Endothelial cell of umbilical vein (primary cell): ENCODE results near the gene OSBPL9. TPM values are rescaled to one million over a fixed set of nuclear protein-coding genes. Genes with fewer than 3 reads are reported as not detected.

Experiments
- BruUV-seq: library from RNA; stranded (reverse); fragments of 400-500 nt; replicated peaks from 2 replicates; lab custom pipeline; 2021; lab: Mats Ljungman, UMichigan
- CTCF ChIA-PET: fragments of 300-600, 350-600 bp; sonication (Branson Sonifier 250); formaldehyde crosslinking; loops from one replicate; lab custom pipeline; 2021; ENCODE audit warnings: antibody characterized with exemption, inconsistent platforms; lab: Charles Lee
- POLR2A ChIA-PET: fragments of 300-600, 350-600 bp; sonication (Branson Sonifier 250); formaldehyde crosslinking; loops from one replicate; lab custom pipeline; 2021; ENCODE audit warnings: antibody characterized with exemption, inconsistent platforms; lab: Charles Lee
- DNase-seq: peaks from one replicate; pipeline ENCODE4 v3.0.0-alpha.2; 2011; ENCODE audit warnings: low read depth, low spot score
- FAIRE-seq: peaks from 2 replicates; lab custom pipeline; 2011; peaks lifted over from hg19 to GRCh38; lab: Jason Lieb, UNC
- H2AFZ ChIP-seq: 2 replicates; pipeline ENCODE4 v1.6.0; 2012; ENCODE audit warnings: low read depth, low read length, control low read depth, inconsistent platforms
- H3K27ac ChIP-seq: 2 replicates; pipeline ENCODE4 v1.5.1; 2011; ENCODE audit warnings: low read depth, mild to moderate bottlenecking, control low read depth, low read length, moderate library complexity; ENCODE audit not compliant: insufficient read depth
- H3K27me3 ChIP-seq, 2 experiments: 2 replicates each; pipeline versions ENCODE4 v1.6.0 to v1.6.1; 2011; ENCODE audit warnings: low read length in 2 of 2, mixed read lengths in 1 of 2; ENCODE audit not compliant: control insufficient read depth in 2 of 2, insufficient read depth in 2 of 2
- H3K36me3 ChIP-seq, 2 experiments: 2 replicates in 1 of 2; 3 replicates in 1 of 2; pipeline ENCODE4 v1.5.1; 2011; ENCODE audit warnings: low read length in 2 of 2, mild to moderate bottlenecking in 1 of 2, moderate library complexity in 1 of 2; ENCODE audit not compliant: control insufficient read depth in 2 of 2, insufficient read depth in 2 of 2; ENCODE audit errors: extremely low read depth in 1 of 2
- H3K4me1 ChIP-seq: 3 replicates; pipeline ENCODE4 v1.5.1; 2011; ENCODE audit warnings: mild to moderate bottlenecking, low read length; ENCODE audit not compliant: control insufficient read depth, insufficient read depth; ENCODE audit errors: extremely low read depth
- H3K4me2 ChIP-seq: 2 replicates; pipeline ENCODE4 v1.6.1; 2011; ENCODE audit warnings: low read length, control low read depth, mixed read lengths; ENCODE audit not compliant: insufficient read depth
- H3K4me3 ChIP-seq, 3 experiments: fragments of 200-600 bp in 1 of 3; sonication (generic), shearing (Covaris generic) in 1 of 3; replicated peaks in 1 of 3; 2 replicates each; pipeline ENCODE4 v1.5.1; 2011 to 2016; ENCODE audit warnings: control low read depth in 3 of 3, low read length in 3 of 3, mild to moderate bottlenecking in 2 of 3, inconsistent platforms in 1 of 3, low read depth in 1 of 3, moderate library complexity in 1 of 3; ENCODE audit not compliant: insufficient read depth in 1 of 3
- H3K79me2 ChIP-seq: 2 replicates; pipeline ENCODE4 v1.6.0; 2012; ENCODE audit warnings: low read length, inconsistent platforms; ENCODE audit not compliant: control insufficient read depth, insufficient read depth
- H3K9ac ChIP-seq: replicated peaks from 2 replicates; pipeline ENCODE3; 2011; ENCODE audit warnings: low read length, control low read depth; ENCODE audit not compliant: insufficient read depth; ENCODE audit errors: extremely low read depth
- H3K9me1 ChIP-seq: replicated peaks from 3 replicates; pipeline ENCODE4 v1.6.0; 2011; ENCODE audit warnings: mild to moderate bottlenecking, low read length; ENCODE audit not compliant: control insufficient read depth, insufficient read depth; ENCODE audit errors: extremely low read depth
- H3K9me3 ChIP-seq: replicated peaks from 2 replicates; pipeline ENCODE4 v1.5.1; 2012; ENCODE audit warnings: low read length, inconsistent platforms; ENCODE audit not compliant: control insufficient read depth, insufficient read depth
- H4K20me1 ChIP-seq: replicated peaks from 2 replicates; pipeline ENCODE3; 2011; ENCODE audit warnings: mild to moderate bottlenecking, low read length; ENCODE audit not compliant: control insufficient read depth, insufficient read depth; ENCODE audit errors: extremely low read depth
- EZH2 ChIP-seq: IDR thresholded peaks from 2 replicates; pipeline ENCODE4 v1.6.1; 2012; ENCODE audit warnings: borderline replicate concordance, low read depth, mild to moderate bottlenecking, moderate library complexity, low read length, inconsistent platforms; ENCODE audit not compliant: severe bottlenecking
- FOS ChIP-seq: IDR thresholded peaks from 2 replicates; pipeline ENCODE4 v1.6.1; 2011; ENCODE audit warnings: mild to moderate bottlenecking, low read length, moderate library complexity, borderline replicate concordance; ENCODE audit not compliant: insufficient read depth
- JUN ChIP-seq: IDR thresholded peaks from 2 replicates; pipeline ENCODE4 v1.6.1; 2011; ENCODE audit warnings: borderline replicate concordance, low read depth; ENCODE audit not compliant: insufficient read length, insufficient read depth
- MYC ChIP-seq: IDR thresholded peaks from one replicate; pipeline ENCODE4 v1.6.1; 2011; ENCODE audit warnings: mild to moderate bottlenecking, low read depth, low read length
- POLR2A ChIP-seq: IDR thresholded peaks from 2 replicates; pipeline ENCODE4 v1.6.1; 2012; ENCODE audit warnings: low read depth, mild to moderate bottlenecking, control low read depth, low read length
- POLR2AphosphoS5 ChIP-seq: IDR thresholded peaks from 2 replicates; pipeline ENCODE4 v1.6.1; 2012; ENCODE audit warnings: low read depth, mild to moderate bottlenecking, control low read depth, low read length, moderate library complexity; ENCODE audit not compliant: insufficient read depth
- dilution Hi-C: fragments of 300-500 bp; cut with MboI; formaldehyde crosslinking; loops from one replicate; pipeline ENCODE4 v1.15.0; 2019; ENCODE audit warnings: low sequenced_read_pairs; ENCODE audit not compliant: extremely low pct_ligation_motif_present
- intact Hi-C: fragments of 100-400 bp; cut with micrococcal nuclease; formaldehyde crosslinking; loops from one replicate; pipeline ENCODE4 v1.10.0; 2022
- polyA plus RNA-seq, 4 experiments: library from polyadenylated mRNA; depleted of rRNA in 3 of 4; stranded (reverse) in 3 of 4; unstranded in 1 of 4; fragments of >200 nt; gene quantifications; 2 replicates each; pipeline versions ENCODE4 v1.2.1 to v1.2.3, GENCODE V29; 2011 to 2012; ENCODE audit warnings: missing spikeins in 1 of 4
- total RNA-seq: library from RNA; stranded (reverse); gene quantifications from 2 replicates; pipeline ENCODE4 v1.2.3, GENCODE V29; 2021
- TF ChIP-seq, protein P1 (sequence below): IDR thresholded peaks from 2 replicates; pipeline ENCODE4 v1.6.1; 2011; ENCODE audit not compliant: insufficient read depth, insufficient read length
- TF ChIP-seq, protein P2 (sequence below), 2 donors: IDR thresholded peaks; 1 replicate in 1 of 2; 2 replicates in 1 of 2; pipeline ENCODE4 v1.5.1; 2011; ENCODE audit warnings: low read length in 2 of 2, mild to moderate bottlenecking in 2 of 2, moderate library complexity in 2 of 2, control low read depth in 1 of 2, inconsistent platforms in 1 of 2, low read depth in 1 of 2; ENCODE audit not compliant: insufficient read depth in 1 of 2; ENCODE audit errors: extremely low read depth in 1 of 2

The OSBPL9 gene
- total and polyA plus RNA-seq, 2 donors (not counting 3 experiments of a cell fraction or from before 2014, with no cell fraction given) = 46.2 to 80.3 TPM

DNA sequence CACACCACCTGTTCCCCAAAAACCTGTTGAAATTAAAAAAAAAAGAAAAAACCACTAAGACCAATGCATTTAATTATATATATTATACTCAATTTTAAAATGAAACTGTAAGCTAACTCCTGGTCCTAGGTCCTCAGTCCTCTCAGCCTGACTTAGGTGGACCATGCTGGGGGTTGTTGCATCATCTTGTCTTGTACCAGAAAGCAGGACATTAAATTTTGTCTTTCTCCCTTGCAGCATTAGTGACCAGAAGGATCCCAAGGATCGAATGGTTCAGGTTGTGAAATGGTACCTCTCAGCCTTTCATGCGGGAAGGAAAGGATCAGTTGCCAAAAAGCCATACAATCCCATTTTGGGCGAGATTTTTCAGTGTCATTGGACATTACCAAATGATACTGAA is 164.0 kb downstream of the OSBPL9 start:
- H3K9me3 ChIP-seq = no peaks in the 10 kb centered on the region
- H3K36me3 ChIP-seq = peaks cover 4 to 22% of the 10 kb centered on the region in 2 experiments
- TF ChIP-seq, protein P1, sequence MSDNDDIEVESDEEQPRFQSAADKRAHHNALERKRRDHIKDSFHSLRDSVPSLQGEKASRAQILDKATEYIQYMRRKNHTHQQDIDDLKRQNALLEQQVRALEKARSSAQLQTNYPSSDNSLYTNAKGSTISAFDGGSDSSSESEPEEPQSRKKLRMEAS = no peak
- TF ChIP-seq POLR2AphosphoS5 = no peak
- TF ChIP-seq JUN = no peak
- TF ChIP-seq FOS = no peak
- TF ChIP-seq EZH2 = no peak
- TF ChIP-seq, protein P2, sequence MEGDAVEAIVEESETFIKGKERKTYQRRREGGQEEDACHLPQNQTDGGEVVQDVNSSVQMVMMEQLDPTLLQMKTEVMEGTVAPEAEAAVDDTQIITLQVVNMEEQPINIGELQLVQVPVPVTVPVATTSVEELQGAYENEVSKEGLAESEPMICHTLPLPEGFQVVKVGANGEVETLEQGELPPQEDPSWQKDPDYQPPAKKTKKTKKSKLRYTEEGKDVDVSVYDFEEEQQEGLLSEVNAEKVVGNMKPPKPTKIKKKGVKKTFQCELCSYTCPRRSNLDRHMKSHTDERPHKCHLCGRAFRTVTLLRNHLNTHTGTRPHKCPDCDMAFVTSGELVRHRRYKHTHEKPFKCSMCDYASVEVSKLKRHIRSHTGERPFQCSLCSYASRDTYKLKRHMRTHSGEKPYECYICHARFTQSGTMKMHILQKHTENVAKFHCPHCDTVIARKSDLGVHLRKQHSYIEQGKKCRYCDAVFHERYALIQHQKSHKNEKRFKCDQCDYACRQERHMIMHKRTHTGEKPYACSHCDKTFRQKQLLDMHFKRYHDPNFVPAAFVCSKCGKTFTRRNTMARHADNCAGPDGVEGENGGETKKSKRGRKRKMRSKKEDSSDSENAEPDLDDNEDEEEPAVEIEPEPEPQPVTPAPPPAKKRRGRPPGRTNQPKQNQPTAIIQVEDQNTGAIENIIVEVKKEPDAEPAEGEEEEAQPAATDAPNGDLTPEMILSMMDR (IDR thresholded peaks at IDR 0.05; ENCODE audit: extremely low read depth in 1 of 2, insufficient read depth in 1 of 2, low read depth in 1 of 2, low read length in 2 of 2) = no peak
- no peak for TF ChIP-seq MYC
- TF ChIP-seq POLR2A = no peak
- POLR2A ChIA-PET = no interaction called here
- intact Hi-C loops (no loop called here), dilution Hi-C loops (no loop called here)
- no peak overlapping the region for H3K4me2 ChIP-seq
- no peaks in the 10 kb centered on the region for H3K79me2 ChIP-seq
- FAIRE-seq (no peak), DNase-seq (no peak)
- H3K4me1 ChIP-seq = no peaks in the 10 kb centered on the region
- H2AFZ ChIP-seq = no peak overlapping the region
- no peaks in the 10 kb centered on the region for H3K27me3 ChIP-seq
- CTCF ChIA-PET = no interaction called here
- no peaks in the 10 kb centered on the region for H4K20me1 ChIP-seq
- no peak overlapping the region for H3K27ac ChIP-seq
- H3K9ac ChIP-seq = no peak overlapping the region
- H3K9me1 ChIP-seq = no peaks in the 10 kb centered on the region
- BruUV-seq = no TSS peak
- no peak overlapping the region for H3K4me3 ChIP-seq
